Stimulated activated CD8-positive, alpha-beta memory T cell treated with anti-CD3 and anti-CD28 coated beads, Interleukin-15, amount 100 ng/mL, for 1 hour (primary cell): Measurements from ENCODE around the gene OR51G2.

Experiments used
- DNase-seq: peaks from one replicate; pipeline ENCODE4 v3.0.0-alpha.2; 2020; ENCODE audit warnings: low read depth

The OR51G2 gene

GRCh38 chr11:4863876-4864275 lies 55.3 kb downstream of the OR51G2 start:
- DNase-seq = no peak
